Germinal center (tissue), 1 donor: Measurements from ENCODE around the gene MYL10.

Experiments
- DNase-seq: peaks from one replicate; pipeline ENCODE4 v3.0.0; 2012; ENCODE audit warnings: mixed read lengths, low spot score

The MYL10 gene

DNA sequence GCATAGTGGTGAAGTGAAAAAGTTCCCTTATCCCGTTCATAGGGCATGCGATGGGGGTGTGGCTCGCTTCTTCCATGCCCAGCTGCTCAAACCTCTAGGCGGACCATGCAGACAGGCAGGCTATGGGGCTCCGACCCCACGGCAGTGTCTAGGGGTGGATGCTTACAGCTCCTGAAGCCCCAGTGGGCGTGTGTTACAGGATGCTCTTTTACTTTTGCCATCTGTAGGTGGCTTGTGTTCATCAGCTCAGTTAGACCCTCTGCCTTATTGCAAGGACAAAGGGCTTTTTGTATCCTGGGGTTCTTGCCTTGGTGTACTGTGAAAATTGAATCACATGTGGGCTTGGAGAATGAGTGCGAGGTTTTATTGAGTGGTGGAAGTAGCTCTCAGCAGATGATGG, at the start of gene MYL10:
Gene MYL10, minus strand, starts transcription at position 126 of the 400 bp plus-strand sequence. CDS start 178 bp downstream, outside the sequence.
- no peak for DNase-seq

GRCh38 chr7:101678658-101679057, 49.6 kb upstream of the MYL10 start:
- DNase-seq, result no peak

- no peak for DNase-seq
Observed at GRCh38 chr7:101677797-101678479, 48.8 kb upstream of the MYL10 start.

DNA sequence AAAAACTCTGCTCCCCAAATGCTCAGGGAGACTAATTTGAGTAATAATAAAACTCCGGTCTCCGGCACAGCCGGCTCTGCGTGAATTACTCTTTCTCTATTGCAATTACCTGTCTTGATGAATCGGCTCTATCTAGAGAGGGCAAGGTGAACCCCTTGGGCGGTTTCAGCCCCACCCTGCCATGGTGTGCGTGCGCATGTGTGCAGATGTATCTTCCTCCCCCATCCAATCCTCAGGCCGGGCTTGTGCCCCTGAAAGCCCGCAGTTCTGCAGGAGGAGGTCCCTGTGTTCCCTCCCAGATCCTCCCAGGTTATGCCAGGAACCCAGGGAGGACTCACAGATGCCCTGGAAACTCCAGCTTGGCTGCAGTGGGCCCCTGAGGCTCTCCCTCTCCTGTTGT, 48.3 kb upstream of the MYL10 start:
- DNase-seq, result no peak

DNA sequence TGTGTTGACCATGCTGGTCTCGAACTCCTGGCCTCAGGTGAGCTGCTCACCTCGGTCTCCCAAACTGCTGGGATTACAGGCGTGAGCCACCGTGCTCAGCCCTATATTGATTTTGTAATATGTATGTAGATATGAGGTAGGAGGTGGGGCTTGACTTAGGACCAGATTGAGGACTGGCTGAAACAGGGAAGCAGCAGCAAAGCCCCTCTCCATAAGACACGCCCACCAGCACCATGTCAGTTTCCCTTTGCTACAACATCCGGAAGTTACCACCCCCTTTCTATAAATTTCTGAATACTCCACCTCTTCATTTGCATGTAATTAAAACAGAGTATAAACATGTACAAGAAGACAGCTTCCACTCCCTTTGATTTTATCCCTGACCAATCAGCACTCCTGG, 47.9 kb upstream of the MYL10 start:
- DNase-seq, result no peak

DNA sequence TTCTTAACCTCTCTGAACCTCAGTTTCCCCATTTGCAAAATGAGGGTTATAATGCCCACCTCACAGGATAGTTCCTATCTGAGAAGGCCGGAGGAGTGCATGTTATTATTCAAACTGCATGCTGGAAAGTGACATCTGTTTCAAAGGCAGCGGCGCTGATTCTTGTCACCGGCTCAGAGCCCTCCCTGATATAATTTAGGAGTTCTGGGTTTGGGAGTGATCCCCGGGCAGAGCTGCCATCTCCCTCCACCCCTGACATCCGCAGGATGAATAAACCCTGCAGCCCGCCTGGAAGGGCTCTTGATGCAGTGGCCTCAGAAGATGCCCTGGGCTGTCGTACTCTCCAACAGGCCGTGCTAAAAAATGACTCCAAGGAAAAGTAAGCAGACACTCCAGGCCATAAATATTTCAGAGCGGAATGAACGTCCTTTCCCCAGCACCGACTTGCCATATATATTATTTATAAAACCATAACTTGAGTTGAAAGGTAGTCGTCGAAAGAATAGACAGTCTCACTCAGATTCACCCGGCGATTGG, 47.0 kb upstream of the MYL10 start:
- no peak for DNase-seq

GRCh38 chr7:101674439-101674838, 45.3 kb upstream of the MYL10 start:
- no peak for DNase-seq

DNA sequence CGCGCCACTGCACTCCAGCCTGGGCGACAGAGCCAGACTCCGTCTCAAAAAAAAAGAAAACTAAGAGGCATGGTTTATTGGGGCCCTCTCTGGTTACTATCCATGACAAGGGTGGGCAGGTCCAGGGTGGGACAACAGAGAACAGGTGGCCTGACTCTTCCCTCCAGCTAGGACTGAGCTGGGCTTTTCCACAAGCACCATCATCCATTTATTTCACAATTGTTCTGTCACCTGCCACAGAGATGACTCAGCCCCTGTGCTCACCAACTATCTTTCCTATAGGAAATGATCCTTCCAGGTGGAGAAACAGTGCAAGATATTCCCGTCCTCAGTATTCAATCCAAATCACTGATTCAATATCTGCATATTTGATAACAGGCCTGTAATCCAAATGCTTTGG, 44.9 kb upstream of the MYL10 start:
- no peak for DNase-seq

GRCh38 chr7:101673315-101673714, 44.2 kb upstream of the MYL10 start:
- no peak for DNase-seq

DNA sequence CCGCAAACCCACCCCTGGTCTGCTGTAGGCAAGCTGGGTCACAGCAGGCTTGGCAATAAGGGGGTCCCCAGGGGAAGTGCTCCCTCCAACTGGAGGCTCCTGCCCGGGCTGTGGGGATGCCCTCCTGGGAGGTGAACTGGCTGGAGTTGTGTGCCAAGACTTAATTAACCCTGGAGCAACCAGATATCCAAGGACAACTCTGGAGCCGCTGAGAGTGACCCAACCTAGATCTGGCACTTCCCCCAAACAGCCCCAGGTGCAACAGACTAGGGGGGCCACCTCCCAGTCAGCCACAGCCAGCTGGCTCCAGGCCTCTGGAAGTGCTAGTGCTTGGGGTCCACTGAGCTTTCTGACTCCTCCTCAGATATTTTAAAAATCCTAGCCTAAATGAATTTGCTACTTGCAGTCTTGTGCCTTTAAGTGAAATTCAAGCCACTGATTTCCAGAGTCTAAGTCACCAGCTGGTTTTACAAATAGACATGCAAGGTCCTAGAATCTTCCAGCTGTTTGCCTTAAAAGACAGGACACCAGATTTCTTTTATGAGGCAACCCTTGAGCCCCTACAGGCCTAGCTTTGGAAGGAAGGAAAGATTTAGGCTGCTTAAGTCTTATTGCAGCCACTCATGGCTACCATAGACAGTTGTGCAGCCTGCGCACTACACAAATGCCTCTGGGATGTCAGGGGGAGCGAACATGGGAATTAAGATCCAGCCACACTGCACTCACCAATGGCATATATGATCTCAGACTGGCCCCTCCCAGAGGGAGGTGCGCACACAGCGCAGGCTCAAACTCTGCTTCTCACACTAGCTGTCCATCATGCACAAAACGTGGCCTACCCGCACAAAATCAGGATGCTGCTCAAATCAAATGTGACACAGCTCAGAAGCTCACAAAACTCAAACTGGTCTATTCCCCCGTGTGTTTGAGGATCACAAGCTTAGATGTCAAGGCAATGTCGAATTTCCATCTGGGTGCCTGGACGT, 42.6 kb upstream of the MYL10 start:
- DNase-seq, result no peak

- no peak for DNase-seq
Observed at GRCh38 chr7:101669307-101669706, 40.2 kb upstream of the MYL10 start.

GRCh38 chr7:101668726-101669125, 39.6 kb upstream of the MYL10 start:
- no peak for DNase-seq

DNA sequence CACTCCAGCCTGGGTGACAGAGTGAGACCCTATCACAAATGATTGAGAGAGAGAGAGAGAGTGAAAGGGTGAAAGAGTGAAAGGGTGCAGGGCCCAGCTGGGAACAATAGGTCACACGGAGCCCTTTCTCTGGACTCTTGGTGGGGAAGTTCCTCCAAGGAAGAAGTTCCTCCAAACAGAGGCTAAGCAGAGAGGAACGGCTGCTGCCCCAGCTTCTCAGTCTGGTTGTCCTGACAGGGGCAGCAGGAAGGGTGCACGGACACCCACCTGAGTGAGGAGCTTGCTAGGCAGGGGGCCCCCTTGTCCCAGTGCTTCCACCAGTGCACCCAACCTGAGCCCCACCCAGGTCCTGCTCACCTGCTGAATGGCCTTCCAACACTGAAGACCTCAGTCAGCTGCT, 38.8 kb upstream of the MYL10 start:
- no peak for DNase-seq

DNA sequence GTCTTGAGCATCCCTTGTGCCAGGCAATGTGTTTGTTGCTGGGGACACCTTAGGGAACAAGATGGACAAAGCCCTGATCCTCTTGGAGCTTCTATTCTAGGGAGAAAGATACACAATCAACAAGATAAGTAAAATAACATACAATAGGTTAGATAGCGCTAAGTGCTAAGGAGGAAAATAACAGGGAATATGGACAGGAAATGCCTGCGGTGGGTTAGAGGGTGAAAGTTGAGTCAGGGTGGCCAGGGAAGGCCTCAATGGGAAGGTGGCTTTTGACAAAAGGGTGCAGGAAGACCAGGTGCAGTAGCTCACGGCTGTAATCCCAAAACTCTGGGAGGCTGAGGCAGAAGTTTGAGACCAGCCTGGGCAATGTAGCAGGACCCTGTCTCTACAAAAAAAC, 38.3 kb upstream of the MYL10 start:
- no peak for DNase-seq

GRCh38 chr7:101666741-101667140, 37.6 kb upstream of the MYL10 start:
- DNase-seq, result no peak

DNA sequence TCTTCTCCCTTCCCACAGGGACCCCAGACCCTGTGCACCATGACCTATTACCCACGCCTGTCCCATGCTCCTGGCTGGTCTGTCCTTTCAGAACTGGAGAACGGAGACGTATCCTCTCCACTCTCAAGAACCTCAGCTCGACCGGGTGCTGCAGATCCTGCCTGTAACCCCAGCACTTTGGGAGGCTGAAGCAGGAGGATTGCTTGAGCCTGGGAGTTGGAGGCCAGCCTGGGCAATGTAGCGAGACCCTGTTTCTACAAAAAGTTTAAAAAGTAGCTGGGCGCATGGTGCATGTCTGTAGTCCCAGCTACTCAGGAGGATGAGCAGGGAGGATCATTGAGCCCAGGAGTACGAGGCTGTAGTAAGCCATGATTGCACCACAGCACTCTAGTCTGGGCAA, 37.2 kb upstream of the MYL10 start:
- DNase-seq, result no peak

DNA sequence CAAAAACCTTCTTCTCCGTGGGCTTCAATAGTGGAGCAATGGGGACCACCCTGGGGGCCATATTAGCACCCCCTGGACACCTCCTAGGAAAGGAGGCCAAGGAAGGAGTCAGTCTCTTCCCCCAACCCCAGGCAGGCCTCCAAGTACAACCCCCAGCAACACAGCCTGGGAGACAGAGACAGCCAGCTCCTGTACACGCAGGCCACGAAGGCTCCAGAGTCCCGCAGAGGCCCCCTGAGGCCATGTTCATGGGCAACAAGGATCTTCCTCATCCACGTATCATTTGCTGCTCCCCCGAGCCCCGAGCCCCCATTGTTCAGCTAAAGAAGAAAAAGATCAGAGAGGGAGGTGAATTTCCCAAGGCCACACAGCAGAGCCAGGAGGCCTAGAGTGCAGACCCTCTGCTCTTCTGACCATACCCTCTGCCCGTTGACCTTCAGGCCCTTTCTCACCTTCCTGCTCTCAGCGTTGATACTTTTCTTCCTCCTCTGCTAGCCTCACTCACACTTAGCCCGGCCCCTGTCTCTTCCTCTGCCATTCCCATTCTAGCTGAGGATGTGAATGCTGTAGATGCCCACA, 35.9 kb upstream of the MYL10 start:
- no peak for DNase-seq

- no peak for DNase-seq
Observed at GRCh38 chr7:101664436-101664835, 35.3 kb upstream of the MYL10 start.

- DNase-seq, result no peak
Observed at GRCh38 chr7:101663747-101664146, 34.7 kb upstream of the MYL10 start.

- DNase-seq, result no peak
Observed at GRCh38 chr7:101662447-101662998, 33.4 kb upstream of the MYL10 start.

DNA sequence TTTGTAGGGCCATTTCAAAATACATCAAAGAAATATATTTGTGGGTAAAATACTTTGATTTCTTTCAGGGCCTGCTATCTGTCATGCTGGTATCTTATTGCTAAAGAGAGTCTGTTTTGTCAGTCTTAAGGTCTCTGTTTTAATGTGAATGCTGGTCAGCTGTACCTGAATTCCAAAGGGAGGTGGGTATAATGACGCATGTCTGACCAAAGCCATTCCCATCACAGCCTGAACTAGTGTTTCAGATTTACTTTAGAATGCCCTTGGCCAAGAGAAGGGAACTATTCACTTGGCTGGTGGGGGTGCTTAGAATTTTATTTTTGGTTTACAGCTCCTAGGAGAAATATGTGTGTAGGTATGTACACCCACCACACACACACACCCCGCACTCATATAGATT, 30.6 kb upstream of the MYL10 start:
- no peak for DNase-seq

DNA sequence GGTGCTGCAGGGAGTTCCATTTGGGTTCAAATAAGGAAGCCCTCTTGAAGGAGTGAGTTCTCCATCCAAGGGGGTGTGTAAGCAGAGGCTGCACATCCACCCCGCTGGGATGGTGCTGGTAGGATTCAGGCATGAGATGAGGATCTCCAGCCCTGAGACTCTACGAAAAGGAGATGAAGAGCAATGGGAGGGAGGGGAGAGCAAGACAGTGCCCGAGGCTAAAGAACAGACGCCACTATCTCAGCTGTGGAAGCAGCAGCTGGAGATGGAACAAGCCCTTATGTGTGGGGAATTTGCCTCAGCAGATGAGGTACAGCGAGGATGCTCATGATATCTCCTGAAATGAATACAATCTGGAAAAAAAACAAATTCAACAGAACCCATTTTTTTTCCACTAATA, 28.1 kb upstream of the MYL10 start:
- no peak for DNase-seq
